ENCODE data around the gene CCDC192. TPM values are rescaled to one million over a fixed set of nuclear protein-coding genes. Genes with fewer than 3 reads are reported as not detected.

CCDC192 gene
- total and polyA plus RNA-seq, 2 experiments from 2014 or later = 0.40 TPM; not detected in 1

DNA sequence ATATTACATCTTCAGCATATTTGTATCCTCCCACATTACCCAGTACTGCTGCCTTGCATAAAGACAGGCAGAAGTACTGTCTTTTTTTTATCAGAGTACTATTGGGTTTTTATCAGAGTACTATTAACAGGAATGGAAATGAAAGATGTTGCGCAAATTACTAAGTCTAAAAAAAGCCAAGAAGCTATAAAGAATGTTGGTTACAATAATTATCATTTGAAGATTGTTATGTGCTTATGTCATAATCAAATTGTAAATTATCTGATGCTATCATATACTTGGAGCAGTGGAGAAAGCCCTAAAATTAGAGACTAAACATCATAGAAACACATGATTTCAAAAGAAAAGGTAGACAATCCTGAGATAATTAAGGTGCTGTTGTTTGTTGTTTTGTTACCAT is 188.8 kb downstream of the CCDC192 start (continued):
- TF ChIP-seq STAT1 (IDR thresholded peaks at IDR 0.05; ENCODE audit: unreplicated experiment) (no peak), CREB1 (CRISPR knock-in tag; IDR thresholded peaks at IDR 0.05; ENCODE audit: low read depth) (no peak), POLR2AphosphoS5 (IDR thresholded peaks at IDR 0.05; ENCODE audit: low read depth) (no peak), ZNF114 (CRISPR knock-in tag; IDR thresholded peaks at IDR 0.05) (no peak), ZNF331 (CRISPR knock-in tag; IDR thresholded peaks at IDR 0.05; ENCODE audit: low read depth) (no peak), JUNB (IDR thresholded peaks at IDR 0.05; ENCODE audit: unreplicated experiment) (no peak), EZH2 (IDR thresholded peaks at IDR 0.05; ENCODE audit: low read depth, unreplicated experiment) (no peak), NANOG (IDR thresholded peaks at IDR 0.05; ENCODE audit: borderline replicate concordance) (no peak), EZH2phosphoT487 (IDR thresholded peaks at IDR 0.05; ENCODE audit: unreplicated experiment) (no peak)
- TF ChIP-seq, protein P1, sequence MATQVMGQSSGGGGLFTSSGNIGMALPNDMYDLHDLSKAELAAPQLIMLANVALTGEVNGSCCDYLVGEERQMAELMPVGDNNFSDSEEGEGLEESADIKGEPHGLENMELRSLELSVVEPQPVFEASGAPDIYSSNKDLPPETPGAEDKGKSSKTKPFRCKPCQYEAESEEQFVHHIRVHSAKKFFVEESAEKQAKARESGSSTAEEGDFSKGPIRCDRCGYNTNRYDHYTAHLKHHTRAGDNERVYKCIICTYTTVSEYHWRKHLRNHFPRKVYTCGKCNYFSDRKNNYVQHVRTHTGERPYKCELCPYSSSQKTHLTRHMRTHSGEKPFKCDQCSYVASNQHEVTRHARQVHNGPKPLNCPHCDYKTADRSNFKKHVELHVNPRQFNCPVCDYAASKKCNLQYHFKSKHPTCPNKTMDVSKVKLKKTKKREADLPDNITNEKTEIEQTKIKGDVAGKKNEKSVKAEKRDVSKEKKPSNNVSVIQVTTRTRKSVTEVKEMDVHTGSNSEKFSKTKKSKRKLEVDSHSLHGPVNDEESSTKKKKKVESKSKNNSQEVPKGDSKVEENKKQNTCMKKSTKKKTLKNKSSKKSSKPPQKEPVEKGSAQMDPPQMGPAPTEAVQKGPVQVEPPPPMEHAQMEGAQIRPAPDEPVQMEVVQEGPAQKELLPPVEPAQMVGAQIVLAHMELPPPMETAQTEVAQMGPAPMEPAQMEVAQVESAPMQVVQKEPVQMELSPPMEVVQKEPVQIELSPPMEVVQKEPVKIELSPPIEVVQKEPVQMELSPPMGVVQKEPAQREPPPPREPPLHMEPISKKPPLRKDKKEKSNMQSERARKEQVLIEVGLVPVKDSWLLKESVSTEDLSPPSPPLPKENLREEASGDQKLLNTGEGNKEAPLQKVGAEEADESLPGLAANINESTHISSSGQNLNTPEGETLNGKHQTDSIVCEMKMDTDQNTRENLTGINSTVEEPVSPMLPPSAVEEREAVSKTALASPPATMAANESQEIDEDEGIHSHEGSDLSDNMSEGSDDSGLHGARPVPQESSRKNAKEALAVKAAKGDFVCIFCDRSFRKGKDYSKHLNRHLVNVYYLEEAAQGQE (IDR thresholded peaks at IDR 0.05; ENCODE audit: unreplicated experiment) = no peak

DNA sequence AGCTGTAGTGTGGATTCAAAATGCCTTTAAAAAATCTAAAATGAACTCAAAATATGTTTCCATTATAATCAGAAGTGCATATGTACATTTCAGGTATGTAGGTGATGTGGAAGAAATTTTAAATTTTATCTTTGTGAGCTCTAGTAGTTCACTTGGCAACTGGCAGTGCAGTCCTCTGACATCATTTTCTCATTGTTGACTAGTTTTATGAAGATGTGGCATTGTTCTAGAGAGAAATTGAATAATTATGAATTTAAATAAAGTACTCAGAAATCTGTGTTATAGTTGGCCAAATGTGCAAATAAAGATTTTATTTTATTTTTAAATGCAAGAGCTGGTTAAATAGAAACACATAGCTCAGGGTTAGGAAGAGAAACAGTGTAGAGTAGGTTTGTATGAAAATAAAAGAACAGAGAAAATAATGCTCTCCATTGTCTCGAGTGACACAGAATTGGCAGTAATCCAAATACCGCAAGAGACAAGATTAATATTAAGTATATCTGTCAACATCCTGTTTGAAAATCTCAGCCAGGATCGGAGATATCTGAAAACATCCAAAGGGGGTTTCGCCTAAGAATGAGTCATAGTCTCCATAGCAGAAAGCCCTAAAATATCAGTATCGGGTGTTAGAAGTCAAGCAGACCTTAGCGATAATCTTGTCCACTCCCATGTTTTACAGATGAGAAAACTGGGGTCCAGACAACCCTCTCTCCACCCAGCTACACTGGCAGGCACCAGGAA is 189.4 kb downstream of the CCDC192 start:
- peaks cover 6% of the 10 kb centered on the region; the same call in 1 of the 2 replicates for H3K9me2 ChIP-seq (ENCODE audit: insufficient read depth)
- no peaks in the 10 kb centered on the region for H4K20me1 ChIP-seq (replicated peaks; ENCODE audit: insufficient read depth)
- Mint-ChIP-seq H3K9me3 (no peaks in the 10 kb centered on the region), H3K4me1 (peaks cover 5% of the 10 kb centered on the region), H3K36me3 (ENCODE audit: low read depth) (no peaks in the 10 kb centered on the region), H3K4me3 (no peak overlapping the region), H3K27me3 (ENCODE audit: insufficient read depth, low read depth, poor library complexity) (peaks cover 2% of the 10 kb centered on the region), H3K27ac (no peak overlapping the region)
- H3K36me3 ChIP-seq (ENCODE audit: insufficient read depth) = no peaks in the 10 kb centered on the region
- ATAC-seq = no peak
- H3K79me2 ChIP-seq (replicated peaks; ENCODE audit: insufficient read depth) = no peaks in the 10 kb centered on the region
- H3F3A ChIP-seq (replicated peaks; ENCODE audit: low read depth) = no peaks in the 10 kb centered on the region
- no peak overlapping the region for H3K4me3 ChIP-seq
- H3K4me1 ChIP-seq (ENCODE audit: insufficient read depth) = peaks cover 7% of the 10 kb centered on the region; the same call in 1 of the 2 replicates
- no peak for TF ChIP-seq CREB1 (CRISPR knock-in tag; IDR thresholded peaks at IDR 0.05; ENCODE audit: low read depth)
- TF ChIP-seq EZH2 (IDR thresholded peaks at IDR 0.05; ENCODE audit: low read depth, unreplicated experiment) = no peak
- TF ChIP-seq ZNF114 (CRISPR knock-in tag; IDR thresholded peaks at IDR 0.05) = no peak
- no peak for TF ChIP-seq ZNF331 (CRISPR knock-in tag; IDR thresholded peaks at IDR 0.05; ENCODE audit: low read depth)
- TF ChIP-seq, protein P2, sequence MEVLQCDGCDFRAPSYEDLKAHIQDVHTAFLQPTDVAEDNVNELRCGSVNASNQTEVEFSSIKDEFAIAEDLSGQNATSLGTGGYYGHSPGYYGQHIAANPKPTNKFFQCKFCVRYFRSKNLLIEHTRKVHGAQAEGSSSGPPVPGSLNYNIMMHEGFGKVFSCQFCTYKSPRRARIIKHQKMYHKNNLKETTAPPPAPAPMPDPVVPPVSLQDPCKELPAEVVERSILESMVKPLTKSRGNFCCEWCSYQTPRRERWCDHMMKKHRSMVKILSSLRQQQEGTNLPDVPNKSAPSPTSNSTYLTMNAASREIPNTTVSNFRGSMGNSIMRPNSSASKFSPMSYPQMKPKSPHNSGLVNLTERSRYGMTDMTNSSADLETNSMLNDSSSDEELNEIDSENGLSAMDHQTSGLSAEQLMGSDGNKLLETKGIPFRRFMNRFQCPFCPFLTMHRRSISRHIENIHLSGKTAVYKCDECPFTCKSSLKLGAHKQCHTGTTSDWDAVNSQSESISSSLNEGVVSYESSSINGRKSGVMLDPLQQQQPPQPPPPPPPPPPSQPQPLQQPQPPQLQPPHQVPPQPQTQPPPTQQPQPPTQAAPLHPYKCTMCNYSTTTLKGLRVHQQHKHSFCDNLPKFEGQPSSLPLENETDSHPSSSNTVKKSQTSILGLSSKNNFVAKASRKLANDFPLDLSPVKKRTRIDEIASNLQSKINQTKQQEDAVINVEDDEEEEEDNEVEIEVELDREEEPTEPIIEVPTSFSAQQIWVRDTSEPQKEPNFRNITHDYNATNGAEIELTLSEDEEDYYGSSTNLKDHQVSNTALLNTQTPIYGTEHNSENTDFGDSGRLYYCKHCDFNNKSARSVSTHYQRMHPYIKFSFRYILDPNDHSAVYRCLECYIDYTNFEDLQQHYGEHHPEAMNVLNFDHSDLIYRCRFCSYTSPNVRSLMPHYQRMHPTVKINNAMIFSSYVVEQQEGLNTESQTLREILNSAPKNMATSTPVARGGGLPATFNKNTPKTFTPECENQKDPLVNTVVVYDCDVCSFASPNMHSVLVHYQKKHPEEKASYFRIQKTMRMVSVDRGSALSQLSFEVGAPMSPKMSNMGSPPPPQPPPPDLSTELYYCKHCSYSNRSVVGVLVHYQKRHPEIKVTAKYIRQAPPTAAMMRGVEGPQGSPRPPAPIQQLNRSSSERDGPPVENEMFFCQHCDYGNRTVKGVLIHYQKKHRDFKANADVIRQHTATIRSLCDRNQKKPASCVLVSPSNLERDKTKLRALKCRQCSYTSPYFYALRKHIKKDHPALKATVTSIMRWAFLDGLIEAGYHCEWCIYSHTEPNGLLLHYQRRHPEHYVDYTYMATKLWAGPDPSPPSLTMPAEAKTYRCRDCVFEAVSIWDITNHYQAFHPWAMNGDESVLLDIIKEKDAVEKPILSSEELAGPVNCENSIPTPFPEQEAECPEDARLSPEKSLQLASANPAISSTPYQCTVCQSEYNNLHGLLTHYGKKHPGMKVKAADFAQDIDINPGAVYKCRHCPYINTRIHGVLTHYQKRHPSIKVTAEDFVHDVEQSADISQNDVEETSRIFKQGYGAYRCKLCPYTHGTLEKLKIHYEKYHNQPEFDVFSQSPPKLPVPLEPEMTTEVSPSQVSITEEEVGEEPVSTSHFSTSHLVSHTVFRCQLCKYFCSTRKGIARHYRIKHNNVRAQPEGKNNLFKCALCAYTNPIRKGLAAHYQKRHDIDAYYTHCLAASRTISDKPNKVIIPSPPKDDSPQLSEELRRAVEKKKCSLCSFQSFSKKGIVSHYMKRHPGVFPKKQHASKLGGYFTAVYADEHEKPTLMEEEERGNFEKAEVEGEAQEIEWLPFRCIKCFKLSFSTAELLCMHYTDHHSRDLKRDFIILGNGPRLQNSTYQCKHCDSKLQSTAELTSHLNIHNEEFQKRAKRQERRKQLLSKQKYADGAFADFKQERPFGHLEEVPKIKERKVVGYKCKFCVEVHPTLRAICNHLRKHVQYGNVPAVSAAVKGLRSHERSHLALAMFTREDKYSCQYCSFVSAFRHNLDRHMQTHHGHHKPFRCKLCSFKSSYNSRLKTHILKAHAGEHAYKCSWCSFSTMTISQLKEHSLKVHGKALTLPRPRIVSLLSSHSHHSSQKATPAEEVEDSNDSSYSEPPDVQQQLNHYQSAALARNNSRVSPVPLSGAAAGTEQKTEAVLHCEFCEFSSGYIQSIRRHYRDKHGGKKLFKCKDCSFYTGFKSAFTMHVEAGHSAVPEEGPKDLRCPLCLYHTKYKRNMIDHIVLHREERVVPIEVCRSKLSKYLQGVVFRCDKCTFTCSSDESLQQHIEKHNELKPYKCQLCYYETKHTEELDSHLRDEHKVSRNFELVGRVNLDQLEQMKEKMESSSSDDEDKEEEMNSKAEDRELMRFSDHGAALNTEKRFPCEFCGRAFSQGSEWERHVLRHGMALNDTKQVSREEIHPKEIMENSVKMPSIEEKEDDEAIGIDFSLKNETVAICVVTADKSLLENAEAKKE (CRISPR knock-in tag; IDR thresholded peaks at IDR 0.05) = no peak
- no peak for TF ChIP-seq JUNB (IDR thresholded peaks at IDR 0.05; ENCODE audit: unreplicated experiment)
- no peak overlapping the region for H3K27ac ChIP-seq (ENCODE audit: low read depth)
- no peaks in the 10 kb centered on the region for H3K27me3 ChIP-seq (ENCODE audit: insufficient read depth)
- DNase-seq (ENCODE audit: low spot score) = no peak
- no peak overlapping the region for H2AFZ ChIP-seq
- H3K4me2 ChIP-seq = no peak overlapping the region
